ENCODE measurements around the gene FKBP2. TPM values are rescaled to one million over a fixed set of nuclear protein-coding genes. Genes with fewer than 3 reads are reported as not detected.

Gene FKBP2
- total RNA-seq, 1 donor from 2014 or later, result 54.7 TPM

DNA sequence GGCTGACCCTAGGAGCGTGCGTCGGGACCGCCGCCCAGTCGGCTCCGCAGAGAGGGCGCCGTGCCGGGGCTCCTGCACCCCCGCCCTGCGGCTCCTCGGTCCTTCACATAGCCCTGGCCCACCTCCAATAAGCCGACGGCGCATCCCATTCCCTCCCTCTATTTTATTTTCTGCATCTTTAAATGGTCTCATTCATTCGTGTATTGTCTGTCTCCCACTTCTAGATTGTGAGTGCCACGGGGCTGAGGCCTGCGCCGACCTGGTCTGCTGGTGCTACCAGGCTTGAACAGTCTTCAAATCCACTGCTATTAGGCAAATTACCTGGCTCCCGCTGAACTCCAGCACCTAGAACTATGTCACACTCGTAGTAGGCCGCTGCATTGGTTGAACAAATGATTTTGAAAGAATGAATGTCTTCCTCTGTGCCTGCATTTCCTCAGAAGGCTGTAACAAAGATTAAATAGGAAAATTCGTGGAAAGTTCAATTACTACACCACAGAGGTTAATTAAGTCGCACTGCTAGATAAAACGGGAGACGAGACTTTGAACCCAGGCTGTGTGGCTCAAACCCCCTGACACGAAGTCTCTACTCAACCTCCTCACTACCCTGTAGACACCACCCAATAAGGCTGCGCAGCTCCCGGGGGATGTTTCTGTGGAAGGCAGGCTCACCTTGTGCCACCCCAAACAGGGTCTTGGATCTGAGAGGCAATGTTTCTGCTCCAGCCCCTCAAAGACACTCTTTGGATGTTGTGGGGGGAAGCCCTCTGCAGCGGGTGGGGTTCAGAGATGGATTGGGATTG is 7.0 kb downstream of the FKBP2 start:
- no peaks in the 10 kb centered on the region for H3K27me3 Mint-ChIP-seq (ENCODE audit: unreplicated experiment)
- TF ChIP-seq, protein P1, sequence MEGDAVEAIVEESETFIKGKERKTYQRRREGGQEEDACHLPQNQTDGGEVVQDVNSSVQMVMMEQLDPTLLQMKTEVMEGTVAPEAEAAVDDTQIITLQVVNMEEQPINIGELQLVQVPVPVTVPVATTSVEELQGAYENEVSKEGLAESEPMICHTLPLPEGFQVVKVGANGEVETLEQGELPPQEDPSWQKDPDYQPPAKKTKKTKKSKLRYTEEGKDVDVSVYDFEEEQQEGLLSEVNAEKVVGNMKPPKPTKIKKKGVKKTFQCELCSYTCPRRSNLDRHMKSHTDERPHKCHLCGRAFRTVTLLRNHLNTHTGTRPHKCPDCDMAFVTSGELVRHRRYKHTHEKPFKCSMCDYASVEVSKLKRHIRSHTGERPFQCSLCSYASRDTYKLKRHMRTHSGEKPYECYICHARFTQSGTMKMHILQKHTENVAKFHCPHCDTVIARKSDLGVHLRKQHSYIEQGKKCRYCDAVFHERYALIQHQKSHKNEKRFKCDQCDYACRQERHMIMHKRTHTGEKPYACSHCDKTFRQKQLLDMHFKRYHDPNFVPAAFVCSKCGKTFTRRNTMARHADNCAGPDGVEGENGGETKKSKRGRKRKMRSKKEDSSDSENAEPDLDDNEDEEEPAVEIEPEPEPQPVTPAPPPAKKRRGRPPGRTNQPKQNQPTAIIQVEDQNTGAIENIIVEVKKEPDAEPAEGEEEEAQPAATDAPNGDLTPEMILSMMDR (IDR thresholded peaks at IDR 0.05), result no peak
- H3K4me1 Mint-ChIP-seq (ENCODE audit: unreplicated experiment), result peaks cover 35% of the 10 kb centered on the region
- DNase-seq (ENCODE audit: extremely low spot score, unreplicated experiment), result no peak
- H3K27ac Mint-ChIP-seq (ENCODE audit: unreplicated experiment), result peak overlapping the region; percentile 75
- H3K36me3 Mint-ChIP-seq (ENCODE audit: unreplicated experiment), result peaks cover 10% of the 10 kb centered on the region
- no peaks in the 10 kb centered on the region for H3K9me3 Mint-ChIP-seq (ENCODE audit: unreplicated experiment)
- peak overlapping the region; percentile 82 for H3K4me3 Mint-ChIP-seq (ENCODE audit: unreplicated experiment)

DNA sequence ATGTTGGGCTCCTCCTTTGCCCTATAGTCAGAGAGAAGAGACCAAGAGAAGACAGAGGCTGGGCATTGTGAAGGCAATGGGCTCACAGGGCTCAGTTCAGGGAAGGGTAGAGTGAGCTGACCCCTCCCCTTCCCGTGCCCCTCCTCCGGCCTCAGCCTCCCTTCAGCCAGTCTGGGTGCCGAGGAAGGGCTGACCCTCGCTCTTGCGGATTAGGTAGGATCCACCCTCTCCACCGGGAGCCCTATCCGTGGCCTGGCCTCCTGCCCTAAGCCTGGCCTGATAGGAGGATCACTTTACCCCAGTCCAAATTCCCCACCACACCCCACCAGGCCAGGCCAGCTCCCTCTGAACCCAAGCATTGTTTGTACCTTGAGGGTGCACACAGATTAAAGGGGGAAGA is 7.7 kb downstream of the FKBP2 start:
- Mint-ChIP-seq H3K4me3 (ENCODE audit: unreplicated experiment) (no peak overlapping the region), H3K27ac (ENCODE audit: unreplicated experiment) (no peak overlapping the region), H3K9me3 (ENCODE audit: unreplicated experiment) (no peaks in the 10 kb centered on the region), H3K27me3 (ENCODE audit: unreplicated experiment) (no peaks in the 10 kb centered on the region), H3K36me3 (ENCODE audit: unreplicated experiment) (peaks cover 8% of the 10 kb centered on the region), H3K4me1 (ENCODE audit: unreplicated experiment) (peaks cover 33% of the 10 kb centered on the region)
- no peak for DNase-seq (ENCODE audit: extremely low spot score, unreplicated experiment)
- TF ChIP-seq, protein P1 (IDR thresholded peaks at IDR 0.05), result no peak

DNA sequence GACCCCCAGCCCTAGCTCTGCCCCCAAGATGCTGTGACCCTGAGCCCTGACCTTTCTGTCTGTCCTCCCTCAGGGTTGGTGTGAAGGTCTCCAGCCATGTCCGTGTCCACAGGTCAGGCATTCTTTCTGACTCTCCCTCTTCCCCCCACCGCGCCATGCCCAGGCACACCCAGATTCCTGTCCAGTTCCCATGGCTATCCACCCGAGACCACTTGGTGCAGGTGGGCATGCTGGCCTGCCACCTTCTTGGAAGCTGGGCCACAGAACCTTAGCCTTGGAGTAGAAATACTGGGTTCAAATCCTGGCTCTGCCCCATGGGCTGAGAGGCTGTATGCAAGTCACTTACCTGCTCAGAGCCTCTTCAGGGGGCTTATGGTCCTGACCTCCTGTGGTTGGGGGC is 8.1 kb downstream of the FKBP2 start:
- Mint-ChIP-seq H3K27ac (ENCODE audit: unreplicated experiment) (no peak overlapping the region), H3K4me1 (ENCODE audit: unreplicated experiment) (peaks cover 33% of the 10 kb centered on the region), H3K27me3 (ENCODE audit: unreplicated experiment) (no peaks in the 10 kb centered on the region), H3K4me3 (ENCODE audit: unreplicated experiment) (no peak overlapping the region), H3K36me3 (ENCODE audit: unreplicated experiment) (peaks cover 3% of the 10 kb centered on the region), H3K9me3 (ENCODE audit: unreplicated experiment) (no peaks in the 10 kb centered on the region)
- no peak for DNase-seq (ENCODE audit: extremely low spot score, unreplicated experiment)
- TF ChIP-seq, protein P1 (IDR thresholded peaks at IDR 0.05), result no peak

DNA sequence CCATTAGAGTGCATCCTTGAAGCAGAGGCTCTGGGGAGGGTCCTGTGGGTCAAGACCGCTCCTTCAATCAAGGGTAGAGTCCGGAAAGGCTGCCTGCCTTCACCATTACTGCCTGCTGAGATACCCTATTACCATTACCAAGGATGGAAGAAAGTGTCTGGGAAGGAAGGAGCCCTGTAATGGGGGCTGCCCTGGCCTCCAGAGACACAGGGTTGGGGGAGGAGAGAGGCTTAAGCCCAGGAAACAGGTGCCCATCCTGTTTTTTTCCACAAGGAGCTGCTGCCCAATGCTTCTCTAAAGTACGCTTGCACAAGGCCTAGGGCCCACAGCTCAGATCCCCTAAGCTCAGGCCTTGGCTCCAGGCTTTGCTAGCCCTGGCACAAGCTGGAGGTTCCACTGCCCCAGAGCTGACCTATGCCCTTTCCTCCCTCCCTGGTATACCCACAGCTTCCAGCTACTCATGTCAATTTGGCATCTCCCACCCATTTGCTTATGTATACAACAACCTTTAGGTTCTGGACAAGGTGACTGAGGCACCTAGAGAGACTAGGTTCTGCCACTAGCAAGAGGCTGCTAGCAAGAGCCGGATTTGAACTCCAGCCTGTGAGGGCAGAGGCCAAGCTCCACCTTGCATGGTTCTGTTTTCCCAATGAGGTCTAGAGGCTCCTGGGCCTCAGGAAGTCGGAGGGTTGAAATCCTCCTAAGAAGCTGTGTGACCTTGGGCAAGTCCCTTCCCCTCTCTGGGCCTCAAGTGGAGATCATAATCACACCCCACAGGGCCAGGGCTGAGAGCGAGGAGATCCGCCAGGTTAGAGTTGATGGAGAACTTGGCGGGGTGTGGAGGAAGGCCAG is 8.9 kb downstream of the FKBP2 start:
- Mint-ChIP-seq H3K4me1 (ENCODE audit: unreplicated experiment) (peaks cover 30% of the 10 kb centered on the region), H3K4me3 (ENCODE audit: unreplicated experiment) (no peak overlapping the region)
- TF ChIP-seq, protein P1 (IDR thresholded peaks at IDR 0.05), result no peak

More for the DNA sequence above, 8.9 kb downstream of the FKBP2 start:
- Mint-ChIP-seq H3K27ac (ENCODE audit: unreplicated experiment) (no peak overlapping the region), H3K9me3 (ENCODE audit: unreplicated experiment) (no peaks in the 10 kb centered on the region), H3K36me3 (ENCODE audit: unreplicated experiment) (no peaks in the 10 kb centered on the region), H3K27me3 (ENCODE audit: unreplicated experiment) (no peaks in the 10 kb centered on the region)
- no peak for DNase-seq (ENCODE audit: extremely low spot score, unreplicated experiment)

Measured in osteocyte (in vitro differentiated cells).